Activated T-helper 2 cell treated with anti-CD3 and anti-CD28 coated beads, Interferon-gamma antibody, Interleukin-2, Interleukin-4, amounts not matched to agents 10 μg/mL and 5 μg/mL and 100 μg/mL, durations not matched to agents 14 hours and 24 hours and 36 hours (primary cell): Measurements from ENCODE around the gene EML3. TPM values are rescaled to one million over a fixed set of nuclear protein-coding genes. Genes with fewer than 3 reads are reported as not detected.

Source experiments
- DNase-seq: peaks from one replicate; pipeline ENCODE4 v3.0.0; 2021; ENCODE audit warnings: low spot score
- H3K27ac Mint-ChIP-seq: one replicate; pipeline ENCODE4 v1.8.0; 2021; ENCODE audit warnings: mixed read lengths
- H3K27me3 Mint-ChIP-seq: one replicate; pipeline ENCODE4 v1.8.0; 2021; ENCODE audit warnings: low read depth, mixed read lengths
- H3K36me3 Mint-ChIP-seq: one replicate; pipeline ENCODE4 v1.8.0; 2021; ENCODE audit warnings: low read depth, mixed read lengths
- H3K4me1 Mint-ChIP-seq: one replicate; pipeline ENCODE4 v1.8.0; 2021; ENCODE audit warnings: low read depth, mixed read lengths
- H3K4me3 Mint-ChIP-seq: one replicate; pipeline ENCODE4 v1.8.0; 2021; ENCODE audit warnings: low read depth, mild to moderate bottlenecking, moderate library complexity, mixed read lengths
- H3K9me3 Mint-ChIP-seq: one replicate; pipeline ENCODE4 v1.8.0; 2021; ENCODE audit warnings: mixed read lengths
- intact Hi-C: fragments of 100-400 bp; cut with micrococcal nuclease; formaldehyde crosslinking; loops from one replicate; pipeline ENCODE4 v1.15.1; 2023
- total RNA-seq: library from RNA; stranded (reverse); gene quantifications from 2 replicates; pipeline ENCODE4 v1.2.3, GENCODE V29; 2022

EML3 gene
- total RNA-seq, 1 donor from 2014 or later, result 144 TPM

GRCh38 chr11:62611705-62612365 lies 740 bp downstream of the EML3 start:
- no peak for DNase-seq
- H3K4me3 Mint-ChIP-seq, result peak overlapping the region; percentile 99
- peaks cover 59% of the 10 kb centered on the region for H3K36me3 Mint-ChIP-seq
- H3K9me3 Mint-ChIP-seq, result no peaks in the 10 kb centered on the region
- no peaks in the 10 kb centered on the region for H3K27me3 Mint-ChIP-seq
- intact Hi-C loops, result loop anchor here (1.0 to 5.0 kb wide), 4 partner anchors 9 to 53 kb away; partner anchors contain the start of genes B3GAT3, C11orf98, CSKMT and EEF1G
- peak overlapping the region; percentile 95 for H3K27ac Mint-ChIP-seq
- peaks cover 34% of the 10 kb centered on the region for H3K4me1 Mint-ChIP-seq

- Mint-ChIP-seq H3K4me1 (peaks cover 34% of the 10 kb centered on the region), H3K27ac (peak overlapping the region; percentile 95), H3K27me3 (no peaks in the 10 kb centered on the region), H3K36me3 (peaks cover 59% of the 10 kb centered on the region), H3K9me3 (no peaks in the 10 kb centered on the region), H3K4me3 (peak overlapping the region; percentile 99)
- intact Hi-C loops, result loop anchor here (5.0 kb wide), 1 partner anchor 39 kb away; the partner anchor contains the start of gene EEF1G
- no peak for DNase-seq
Observed at GRCh38 chr11:62610814-62611704, 1.5 kb downstream of the EML3 start.

- no peak for DNase-seq
- intact Hi-C loops, result loop anchor here (5.0 kb wide), 1 partner anchor 38 kb away; the partner anchor contains the start of gene EEF1G
- Mint-ChIP-seq H3K36me3 (peaks cover 65% of the 10 kb centered on the region), H3K9me3 (no peaks in the 10 kb centered on the region), H3K27ac (peak overlapping the region; percentile 70), H3K4me1 (peaks cover 34% of the 10 kb centered on the region), H3K4me3 (peak overlapping the region; percentile 99), H3K27me3 (no peaks in the 10 kb centered on the region)
Observed at GRCh38 chr11:62610403-62610802, 2.2 kb downstream of the EML3 start.

- Mint-ChIP-seq H3K4me1 (peaks cover 26% of the 10 kb centered on the region), H3K36me3 (peaks cover 65% of the 10 kb centered on the region), H3K27me3 (no peaks in the 10 kb centered on the region), H3K9me3 (no peaks in the 10 kb centered on the region), H3K27ac (no peak overlapping the region), H3K4me3 (peak overlapping the region; percentile 26)
- DNase-seq, result no peak
- intact Hi-C loops, result no loop called here
Observed at GRCh38 chr11:62608776-62609175, 3.8 kb downstream of the EML3 start.

- H3K9me3 Mint-ChIP-seq, result no peaks in the 10 kb centered on the region
- peaks cover 28% of the 10 kb centered on the region for H3K4me1 Mint-ChIP-seq
- no peaks in the 10 kb centered on the region for H3K27me3 Mint-ChIP-seq
- H3K36me3 Mint-ChIP-seq, result peaks cover 74% of the 10 kb centered on the region
- no peak overlapping the region for H3K4me3 Mint-ChIP-seq
- DNase-seq, result no peak
- no peak overlapping the region for H3K27ac Mint-ChIP-seq
- intact Hi-C loops, result no loop called here
Observed at GRCh38 chr11:62607714-62608113, 4.9 kb downstream of the EML3 start.

- no peak overlapping the region for H3K4me3 Mint-ChIP-seq
- H3K27ac Mint-ChIP-seq, result no peak overlapping the region
- no peaks in the 10 kb centered on the region for H3K9me3 Mint-ChIP-seq
- no peak for DNase-seq
- H3K4me1 Mint-ChIP-seq, result peaks cover 28% of the 10 kb centered on the region
- intact Hi-C loops, result no loop called here
- H3K36me3 Mint-ChIP-seq, result peaks cover 74% of the 10 kb centered on the region
- no peaks in the 10 kb centered on the region for H3K27me3 Mint-ChIP-seq
Observed at GRCh38 chr11:62605902-62606301, 6.7 kb downstream of the EML3 start.

GRCh38 chr11:62605467-62605866 lies 7.1 kb downstream of the EML3 start:
- Mint-ChIP-seq H3K36me3 (peaks cover 74% of the 10 kb centered on the region), H3K27ac (no peak overlapping the region), H3K4me1 (peaks cover 25% of the 10 kb centered on the region), H3K27me3 (no peaks in the 10 kb centered on the region), H3K4me3 (no peak overlapping the region), H3K9me3 (no peaks in the 10 kb centered on the region)
- DNase-seq, result no peak
- intact Hi-C loops, result no loop called here

GRCh38 chr11:62604460-62605120 lies 8.0 kb downstream of the EML3 start:
- intact Hi-C loops, result loop anchor here (5.0 kb wide), 2 partner anchors 123 to 238 kb away; partner anchors contain the start of genes HNRNPUL2 and TTC9C
- peaks cover 25% of the 10 kb centered on the region for H3K4me1 Mint-ChIP-seq
- no peak overlapping the region for H3K27ac Mint-ChIP-seq

GRCh38 chr11:62603776-62604299 lies 8.7 kb downstream of the EML3 start:
- DNase-seq, result no peak
- Mint-ChIP-seq H3K4me1 (peaks cover 28% of the 10 kb centered on the region), H3K36me3 (peaks cover 75% of the 10 kb centered on the region), H3K27me3 (no peaks in the 10 kb centered on the region), H3K27ac (no peak overlapping the region), H3K9me3 (no peaks in the 10 kb centered on the region), H3K4me3 (peak overlapping the region; percentile 45)
- intact Hi-C loops, result loop anchor here (5.0 kb wide), 2 partner anchors 123 to 238 kb away; partner anchors contain the start of genes HNRNPUL2 and TTC9C

More at GRCh38 chr11:62604460-62605120, 8.0 kb downstream of the EML3 start:
- no peak for DNase-seq
- H3K9me3 Mint-ChIP-seq, result no peaks in the 10 kb centered on the region
- H3K36me3 Mint-ChIP-seq, result peaks cover 75% of the 10 kb centered on the region
- no peaks in the 10 kb centered on the region for H3K27me3 Mint-ChIP-seq
- no peak overlapping the region for H3K4me3 Mint-ChIP-seq

- intact Hi-C loops, result loop anchor here (5.0 kb wide), 2 partner anchors 124 to 239 kb away; partner anchors contain the start of genes HNRNPUL2 and TTC9C
- H3K27ac Mint-ChIP-seq, result peak overlapping the region; percentile 21
- no peaks in the 10 kb centered on the region for H3K9me3 Mint-ChIP-seq
- peak overlapping the region; percentile 45 for H3K4me3 Mint-ChIP-seq
- peaks cover 35% of the 10 kb centered on the region for H3K4me1 Mint-ChIP-seq
- no peak for DNase-seq
- peaks cover 77% of the 10 kb centered on the region for H3K36me3 Mint-ChIP-seq
- no peaks in the 10 kb centered on the region for H3K27me3 Mint-ChIP-seq
Observed at GRCh38 chr11:62603072-62603408, 9.5 kb downstream of the EML3 start.

GRCh38 chr11:62602141-62603071 lies 10.2 kb downstream of the EML3 start:
- Mint-ChIP-seq H3K4me1 (peaks cover 38% of the 10 kb centered on the region), H3K27me3 (no peaks in the 10 kb centered on the region), H3K4me3 (peak overlapping the region; percentile 91), H3K27ac (peak overlapping the region; percentile 95), H3K9me3 (no peaks in the 10 kb centered on the region), H3K36me3 (peaks cover 77% of the 10 kb centered on the region)
- intact Hi-C loops, result loop anchor here (5.0 kb wide), 2 partner anchors 125 to 240 kb away; partner anchors contain the start of genes HNRNPUL2 and TTC9C
- no peak for DNase-seq
